ENCODE data around the gene SHISA2.
A peak's percentile ranks its signal among the peaks of the same experiment; 100 is the strongest.

Gene SHISA2

DNA sequence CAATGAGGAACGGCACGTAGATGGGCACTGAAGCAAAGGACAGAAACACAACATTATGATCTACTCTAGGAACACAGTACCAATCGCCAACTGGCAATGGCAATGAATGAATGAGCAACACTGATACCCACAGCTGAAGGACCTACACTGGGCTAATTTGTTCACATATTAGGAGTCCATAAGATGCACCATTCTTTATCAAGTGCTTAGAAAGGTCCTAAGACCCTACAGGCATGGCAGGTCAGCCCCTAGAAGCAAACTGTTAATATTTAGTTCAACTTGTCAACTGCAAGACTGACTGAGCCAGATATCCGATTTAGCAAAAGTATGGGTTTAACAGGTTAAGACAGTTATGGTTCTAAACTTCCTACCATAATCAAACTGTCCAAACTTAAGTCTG lies 4.8 kb downstream of the SHISA2 start:
- DNase-seq: no peak

DNA sequence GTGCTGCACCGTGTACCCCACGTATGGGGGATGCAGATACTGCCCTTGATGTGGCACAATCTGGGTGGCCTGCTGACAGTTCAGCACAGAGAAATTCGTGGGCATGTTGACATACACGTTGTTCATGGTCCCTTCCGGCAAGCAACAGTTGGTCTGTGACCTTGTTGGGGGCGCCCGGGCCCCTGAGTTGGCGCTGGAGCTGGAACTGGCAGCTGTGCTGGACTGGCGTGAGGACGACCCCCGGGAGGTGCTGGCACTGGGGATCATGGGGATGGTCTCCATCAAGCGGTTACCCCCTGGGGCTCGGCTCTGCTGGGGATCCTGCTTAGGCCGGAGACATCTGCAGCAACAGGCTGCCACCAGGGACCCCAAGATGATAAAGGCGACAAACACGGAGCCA lies 5.2 kb downstream of the SHISA2 start:
- DNase-seq: no peak

GRCh38 chr13:26045142-26045541 lies 6.7 kb downstream of the SHISA2 start:
- DNase-seq: no peak

GRCh38 chr13:26042785-26043184 lies 9.0 kb downstream of the SHISA2 start:
- DNase-seq: no peak

- DNase-seq: no peak
Measured at GRCh38 chr13:26041444-26041843, 10.4 kb downstream of the SHISA2 start.

DNA sequence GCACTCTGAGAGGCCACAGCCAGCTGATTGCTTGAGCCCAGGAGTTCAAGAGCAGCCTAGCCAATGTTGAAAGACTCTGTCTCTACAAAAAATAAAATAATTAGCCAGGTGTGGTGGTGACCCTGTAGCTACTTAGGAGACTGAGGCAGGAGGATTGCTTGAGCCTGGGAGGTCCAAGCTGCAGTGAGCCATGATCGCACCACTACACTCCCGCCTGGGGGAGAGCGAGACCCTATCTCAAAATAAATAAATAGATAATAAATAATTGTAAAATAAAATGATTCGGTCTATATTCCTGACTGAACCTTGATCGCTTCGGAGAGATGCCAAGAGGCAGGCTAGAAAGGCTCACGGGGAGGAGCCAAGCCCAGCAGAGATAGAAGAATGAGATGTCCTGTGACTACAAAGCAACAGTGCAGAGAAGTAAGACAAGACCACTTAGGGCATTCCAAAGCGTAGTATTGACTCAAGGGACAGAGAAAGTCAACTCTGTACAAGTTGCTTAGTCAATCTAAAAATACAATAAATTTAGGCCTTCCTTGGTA lies 12.8 kb downstream of the SHISA2 start:
- DNase-seq: no peak

DNA sequence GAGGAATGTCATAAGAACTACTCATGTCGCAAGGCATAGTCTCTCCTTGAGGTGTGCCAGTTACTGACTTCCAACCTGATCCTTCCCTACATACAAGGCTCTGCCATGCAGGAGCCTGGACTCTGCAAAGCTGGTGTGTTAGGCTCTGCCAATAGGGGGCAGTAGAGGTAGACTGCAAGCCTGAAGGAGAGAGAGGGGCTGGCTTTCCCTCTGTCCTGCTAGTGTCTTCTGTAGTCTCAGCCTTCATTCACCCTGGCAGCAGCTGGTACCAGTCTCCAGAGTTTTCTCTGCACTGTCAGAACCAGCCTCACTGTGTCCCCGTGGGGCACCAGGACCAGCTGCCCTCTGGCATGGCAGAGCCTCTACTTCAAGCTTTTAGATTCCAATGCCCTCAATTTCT lies 14.5 kb downstream of the SHISA2 start:
- peak; percentile 48 for DNase-seq

- DNase-seq: no peak
Measured at GRCh38 chr13:26036383-26036782, 15.4 kb downstream of the SHISA2 start.

DNA sequence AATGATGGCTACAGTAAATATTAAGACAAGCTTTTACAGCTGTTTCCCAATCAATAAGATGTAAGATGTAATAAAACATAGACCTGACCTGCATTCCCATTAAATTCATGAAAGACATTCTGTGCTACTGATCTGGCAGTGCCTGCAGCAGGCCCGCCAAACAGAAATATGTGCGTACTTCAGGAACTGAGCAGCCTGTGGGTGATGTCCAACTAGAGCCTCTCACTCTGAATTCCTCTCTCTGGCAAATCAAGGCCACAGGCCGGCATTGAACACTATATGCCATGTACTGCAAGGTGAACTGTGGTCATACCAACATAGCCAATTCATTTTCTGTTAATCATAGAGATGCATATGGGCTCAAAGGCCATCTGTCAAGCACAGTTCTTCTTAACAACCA lies 17.8 kb downstream of the SHISA2 start:
- DNase-seq: no peak

DNA sequence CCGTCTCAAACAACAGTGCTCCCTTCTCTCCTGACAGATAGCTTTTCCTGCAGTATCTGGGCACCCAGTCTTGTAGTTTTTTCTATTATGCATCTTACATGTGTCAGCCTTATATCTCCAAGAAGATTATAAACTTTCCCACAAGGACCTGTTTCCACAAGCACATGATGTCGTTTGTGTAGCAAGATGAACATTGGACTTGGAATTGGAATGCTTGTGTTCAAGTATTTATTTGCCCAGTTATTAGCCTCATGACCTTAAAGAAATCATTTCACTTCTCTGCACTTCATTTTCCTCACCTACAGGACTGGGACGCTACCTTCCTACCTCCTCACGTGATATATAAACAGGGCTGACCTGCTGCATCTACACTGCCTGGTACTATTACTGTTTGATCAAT lies 21.5 kb downstream of the SHISA2 start:
- no peak for DNase-seq

- DNase-seq: no peak
Measured at GRCh38 chr13:26029581-26030136, 22.2 kb downstream of the SHISA2 start.

- no peak for DNase-seq
Measured at GRCh38 chr13:26026211-26026610, 25.6 kb downstream of the SHISA2 start.

DNA sequence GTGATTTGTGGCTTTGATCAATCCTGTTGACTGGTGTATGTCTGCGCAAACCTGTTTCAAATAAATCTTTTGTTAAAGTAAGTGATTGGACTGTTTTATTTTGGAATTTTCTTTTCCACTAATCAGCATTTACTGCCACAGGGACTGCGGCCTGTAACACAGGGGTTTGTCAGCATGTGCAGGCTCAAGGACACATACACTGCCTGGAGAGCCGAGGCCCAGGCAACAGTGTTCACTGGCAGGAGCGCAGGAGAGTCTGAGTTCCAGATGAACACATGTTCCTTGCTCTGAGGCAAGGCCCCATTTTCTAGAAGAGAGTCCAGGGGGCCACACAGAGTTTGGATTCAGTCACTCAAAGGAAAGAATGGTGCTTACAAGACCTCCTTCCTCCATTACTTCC lies 26.0 kb downstream of the SHISA2 start:
- DNase-seq: no peak

DNA sequence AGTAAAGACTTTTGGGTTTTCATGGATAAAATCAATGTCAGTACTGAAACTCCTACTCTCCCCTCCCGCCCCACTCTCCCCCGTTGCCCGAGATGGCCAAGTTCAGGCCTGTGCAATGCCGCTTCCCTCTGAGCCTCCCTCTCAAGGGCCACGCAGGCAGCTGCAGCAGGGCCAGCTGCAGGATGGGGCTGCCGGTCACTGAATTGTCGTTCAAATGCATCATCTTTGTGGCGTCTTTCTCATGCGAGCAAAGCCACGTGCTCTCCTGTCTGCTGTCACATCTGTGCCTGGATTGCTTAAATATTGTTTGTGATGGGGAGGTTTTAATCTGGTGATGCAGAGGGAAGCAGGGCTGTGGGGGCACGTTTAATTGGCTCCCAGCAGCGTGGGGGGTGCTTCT lies 26.6 kb downstream of the SHISA2 start:
- DNase-seq: peak; percentile 48

- no peak for DNase-seq
Measured at GRCh38 chr13:26024558-26024957, 27.3 kb downstream of the SHISA2 start.

DNA sequence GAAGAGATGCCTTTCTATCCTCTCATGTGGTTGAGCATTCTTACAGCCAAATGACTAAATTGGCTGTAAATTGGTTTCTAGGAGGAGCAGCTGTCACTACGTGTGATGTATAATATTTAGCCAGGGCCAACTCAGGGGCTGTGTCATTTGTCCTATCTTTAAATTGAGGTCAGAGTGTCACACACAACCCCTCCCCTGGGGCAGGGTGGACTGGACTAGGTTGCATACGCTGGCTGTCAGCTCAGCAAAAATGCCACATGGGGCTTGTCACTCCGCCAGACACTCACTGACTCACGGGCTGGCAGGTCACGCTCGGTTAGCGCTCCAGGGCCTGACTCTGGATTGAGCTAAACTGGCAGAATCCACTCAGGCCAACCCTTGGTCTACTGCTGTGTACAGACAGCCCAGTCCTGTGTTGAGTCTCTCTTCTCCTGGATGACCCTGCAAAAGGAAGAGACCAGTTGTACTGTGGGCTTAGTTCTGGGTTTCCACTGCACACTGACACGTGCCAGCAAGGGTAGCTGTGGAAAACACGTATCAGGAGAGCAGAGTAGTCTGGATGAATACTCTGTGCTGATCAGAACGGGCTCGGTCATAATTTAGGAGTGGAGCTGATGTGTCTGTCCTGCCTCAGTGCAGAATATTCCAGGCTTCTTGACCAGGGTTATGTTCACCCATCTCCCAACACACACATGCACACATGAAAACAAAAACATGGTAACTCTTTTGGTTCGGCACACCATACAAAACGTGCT lies 29.1 kb downstream of the SHISA2 start:
- peak; percentile 47 for DNase-seq

GRCh38 chr13:26021956-26022355 lies 29.9 kb downstream of the SHISA2 start:
- no peak for DNase-seq

DNA sequence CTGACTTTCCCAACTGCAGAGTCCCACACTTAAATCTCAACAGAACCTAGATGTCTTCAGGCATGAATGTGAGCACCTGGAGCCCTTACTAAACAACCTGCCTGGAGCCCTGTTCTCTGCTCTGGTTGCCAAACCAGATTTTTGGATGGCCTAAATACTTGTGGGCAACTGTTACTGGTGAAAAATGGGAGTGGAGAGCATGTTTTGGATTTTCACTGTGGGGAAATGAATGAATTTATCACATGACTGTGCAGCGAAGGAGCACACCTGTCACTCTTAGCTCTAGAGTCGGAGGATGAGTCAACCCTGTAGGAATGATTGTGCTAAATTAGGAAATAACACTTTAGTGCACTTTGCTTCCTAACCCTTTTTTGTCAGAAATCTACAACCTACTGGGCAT lies 30.3 kb downstream of the SHISA2 start:
- no peak for DNase-seq

- DNase-seq: no peak
Measured at GRCh38 chr13:26020891-26021290, 30.9 kb downstream of the SHISA2 start.

GRCh38 chr13:26019881-26020870 lies 31.6 kb downstream of the SHISA2 start:
- no peak for DNase-seq

DNA sequence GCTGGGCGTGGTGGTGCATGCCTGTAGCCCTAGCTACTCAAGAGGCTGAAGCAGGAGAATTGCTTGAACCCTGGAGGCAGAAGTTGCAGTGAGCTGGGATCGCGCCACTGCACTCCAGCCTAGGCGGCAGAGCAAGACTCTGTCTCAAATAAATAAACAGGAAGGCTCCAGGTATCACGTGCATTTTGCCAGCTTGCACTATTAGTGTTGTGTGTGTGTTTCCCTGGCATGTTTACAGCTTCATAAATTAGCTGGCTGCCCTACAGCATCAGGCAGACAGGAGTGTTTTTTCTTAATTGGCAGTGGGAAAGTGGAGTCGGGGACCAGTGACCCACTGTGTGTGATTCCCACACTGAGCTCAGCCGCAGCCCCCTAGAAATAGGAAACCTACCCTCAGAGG lies 32.6 kb downstream of the SHISA2 start:
- DNase-seq: peak; percentile 46

DNA sequence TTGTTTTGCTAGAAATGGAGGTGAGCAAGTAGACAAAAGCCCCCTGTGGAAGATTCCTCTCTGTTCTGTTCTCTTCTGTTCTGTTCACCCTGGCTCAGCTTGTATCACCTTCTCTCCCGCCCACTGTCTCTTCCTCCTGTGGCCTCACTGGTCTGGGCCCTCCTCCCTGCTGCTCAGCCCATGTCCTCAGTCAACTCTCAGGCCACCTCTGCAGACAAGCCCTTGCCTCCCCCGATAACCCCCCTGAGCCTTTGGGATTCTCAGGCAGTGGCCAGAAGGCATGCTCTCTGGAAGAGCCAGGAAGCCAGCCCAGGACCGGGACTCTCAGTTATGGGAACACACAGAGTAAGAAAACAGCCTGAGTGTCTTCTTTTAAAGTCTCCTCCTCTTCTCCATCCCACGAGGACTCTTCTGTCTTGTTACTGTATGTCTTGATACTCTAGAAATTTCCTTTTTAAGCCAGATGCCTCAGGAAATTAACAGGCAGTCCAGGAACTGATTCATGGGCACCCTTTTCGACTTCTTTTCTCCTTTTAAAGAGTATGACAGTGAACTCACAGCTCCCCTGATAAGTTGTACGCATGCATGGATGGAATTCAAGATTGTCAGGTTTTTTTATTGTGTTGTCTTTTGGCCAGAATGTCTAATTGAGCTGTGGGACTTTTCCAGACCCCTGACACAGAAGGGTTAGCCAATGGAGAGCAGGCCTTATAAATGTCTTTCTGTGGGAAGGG lies 33.7 kb downstream of the SHISA2 start:
- DNase-seq: no peak

Data from NCI-H1694 (cell line).